HEK293 (cell line): ENCODE results near the gene GALNT6.

ENCODE experiments used
- CTCF ChIA-PET: fragments of 350-600 bp; formaldehyde crosslinking; extraction: SDS; loops from one replicate; lab custom pipeline; 2021; ENCODE audit warnings: antibody characterized with exemption; lab: Yijun Ruan, JAX
- POLR2A ChIA-PET: fragments of 300-600 bp; formaldehyde crosslinking; extraction: SDS; loops from one replicate; lab custom pipeline; 2020; ENCODE audit warnings: antibody characterized with exemption, inconsistent platforms; lab: Yijun Ruan, JAX
- H3K27ac ChIP-seq: fragments of 200-500 bp; sonication (Bioruptor generic); 2 replicates; pipeline ENCODE4 v1.5.1; 2014; ENCODE audit warnings: low read depth, low read length, control low read depth, inconsistent platforms; ENCODE audit errors: extremely low read depth
- H3K36me3 ChIP-seq, 2 experiments: fragments of 200-500 bp in 1 of 2; sonication (Bioruptor generic) in 1 of 2; 1 replicate in 1 of 2; 2 replicates in 1 of 2; pipeline ENCODE4 v1.5.1; 2014 to 2017; ENCODE audit warnings: inconsistent platforms in 2 of 2, low read length in 2 of 2; ENCODE audit not compliant: control insufficient read depth in 2 of 2, insufficient read depth in 1 of 2
- H3K4me1 ChIP-seq: fragments of 200-500 bp; sonication (Bioruptor generic); 2 replicates; pipeline ENCODE4 v1.5.1; 2014; ENCODE audit warnings: mild to moderate bottlenecking, low read length, inconsistent platforms; ENCODE audit not compliant: control insufficient read depth, insufficient read depth
- H3K4me3 ChIP-seq: 2 replicates; pipeline ENCODE4 v1.5.1; 2011; ENCODE audit warnings: low read depth, mild to moderate bottlenecking, control low read depth, low read length, moderate library complexity
- H3K9me3 ChIP-seq: fragments of 200-500 bp; sonication (Bioruptor generic); 2 replicates; pipeline ENCODE4 v1.5.1; 2014; ENCODE audit warnings: low read depth, low read length, inconsistent platforms; ENCODE audit not compliant: control insufficient read depth, insufficient read depth
- BCL11A ChIP-seq: fragments of 450-650 bp; formaldehyde crosslinking; IDR thresholded peaks from 2 replicates; pipeline ENCODE4 v1.5.1; 2016; ENCODE audit warnings: low read depth, missing biosample characterization, missing genetic modification characterization
- FEZF1 ChIP-seq: fragments of 450-650 bp; formaldehyde crosslinking; IDR thresholded peaks from 2 replicates; pipeline ENCODE4 v1.5.1; 2016; ENCODE audit warnings: missing biosample characterization, missing genetic modification characterization
- GFI1B ChIP-seq: fragments of 450-650 bp; formaldehyde crosslinking; IDR thresholded peaks from 2 replicates; pipeline ENCODE4 v1.5.1; 2016; ENCODE audit warnings: missing biosample characterization, missing genetic modification characterization
- OSR2 ChIP-seq: fragments of 450-650 bp; formaldehyde crosslinking; IDR thresholded peaks from 2 replicates; pipeline ENCODE4 v1.5.1; 2016; ENCODE audit warnings: missing biosample characterization, missing genetic modification characterization
- PATZ1 ChIP-seq: fragments of 450-650 bp; formaldehyde crosslinking; IDR thresholded peaks from 2 replicates; pipeline ENCODE4 v1.5.1; 2016; ENCODE audit warnings: missing biosample characterization, missing genetic modification characterization
- SP7 ChIP-seq: fragments of 450-650 bp; formaldehyde crosslinking; IDR thresholded peaks from 2 replicates; pipeline ENCODE4 v1.5.1; 2016; ENCODE audit warnings: missing biosample characterization, missing genetic modification characterization
- ZBTB44 ChIP-seq: fragments of 450-650 bp; IDR thresholded peaks from 2 replicates; pipeline ENCODE4 v1.5.1; 2018; ENCODE audit warnings: missing biosample characterization, mild to moderate bottlenecking, missing genetic modification characterization
- ZBTB48 ChIP-seq: fragments of 450-650 bp; formaldehyde crosslinking; IDR thresholded peaks from 2 replicates; pipeline ENCODE4 v1.5.1; 2016; ENCODE audit warnings: missing biosample characterization, missing genetic modification characterization
- ZEB2 ChIP-seq: fragments of 450-650 bp; formaldehyde crosslinking; IDR thresholded peaks from 2 replicates; pipeline ENCODE4 v1.5.1; 2016; ENCODE audit warnings: missing biosample characterization, missing genetic modification characterization
- ZNF112 ChIP-seq: fragments of 450-650 bp; formaldehyde crosslinking; IDR thresholded peaks from 2 replicates; pipeline ENCODE4 v1.5.0; 2017; ENCODE audit warnings: missing biosample characterization, missing genetic modification characterization
- ZNF133 ChIP-seq: fragments of 450-650 bp; formaldehyde crosslinking; IDR thresholded peaks from 2 replicates; pipeline ENCODE4 v1.5.1; 2016; ENCODE audit warnings: missing biosample characterization, missing genetic modification characterization
- ZNF223 ChIP-seq: fragments of 450-650 bp; formaldehyde crosslinking; IDR thresholded peaks from 2 replicates; pipeline ENCODE4 v1.5.1; 2016; ENCODE audit warnings: missing biosample characterization, missing genetic modification characterization
- ZNF426 ChIP-seq: fragments of 450-650 bp; formaldehyde crosslinking; IDR thresholded peaks from 2 replicates; pipeline ENCODE4 v1.5.1; 2017; ENCODE audit warnings: missing biosample characterization, missing genetic modification characterization, mild to moderate bottlenecking, inconsistent platforms, moderate library complexity
- ZNF473 ChIP-seq: fragments of 450-650 bp; formaldehyde crosslinking; IDR thresholded peaks from 2 replicates; pipeline ENCODE4 v1.5.1; 2017; ENCODE audit warnings: missing biosample characterization, missing genetic modification characterization
- ZNF571 ChIP-seq: fragments of 450-650 bp; formaldehyde crosslinking; IDR thresholded peaks from 2 replicates; pipeline ENCODE4 v1.5.0; 2017; ENCODE audit warnings: missing biosample characterization, missing genetic modification characterization
- ZNF623 ChIP-seq: fragments of 450-650 bp; formaldehyde crosslinking; IDR thresholded peaks from 2 replicates; pipeline ENCODE4 v1.5.1; 2016; ENCODE audit warnings: missing biosample characterization, missing genetic modification characterization
- ZNF626 ChIP-seq: fragments of 450-650 bp; sonication (Bioruptor Pico); formaldehyde crosslinking; IDR thresholded peaks from 2 replicates; pipeline ENCODE4 v1.5.1; 2018; ENCODE audit warnings: missing biosample characterization, missing genetic modification characterization, inconsistent platforms
- ZNF768 ChIP-seq: fragments of 450-650 bp; formaldehyde crosslinking; IDR thresholded peaks from 2 replicates; pipeline ENCODE4 v1.5.1; 2018; ENCODE audit warnings: missing biosample characterization, mild to moderate bottlenecking, missing genetic modification characterization
- ZNF791 ChIP-seq: fragments of 450-650 bp; formaldehyde crosslinking; IDR thresholded peaks from 2 replicates; pipeline ENCODE4 v1.5.1; 2016; ENCODE audit warnings: missing biosample characterization, missing genetic modification characterization
- TF ChIP-seq, protein P1 (sequence below): fragments of 450-650 bp; formaldehyde crosslinking; IDR thresholded peaks from 2 replicates; pipeline ENCODE4 v1.5.1; 2016; ENCODE audit warnings: missing biosample characterization, missing genetic modification characterization
- TF ChIP-seq, protein P2 (sequence below): fragments of 450-650 bp; formaldehyde crosslinking; IDR thresholded peaks from 2 replicates; pipeline ENCODE4 v1.5.1; 2016; ENCODE audit warnings: missing biosample characterization, missing genetic modification characterization
- TF ChIP-seq, protein P3 (sequence below): fragments of 450-650 bp; formaldehyde crosslinking; IDR thresholded peaks from 2 replicates; pipeline ENCODE4 v1.5.1; 2016; ENCODE audit warnings: missing biosample characterization, missing genetic modification characterization
- TF ChIP-seq, protein P4 (sequence below): fragments of 450-650 bp; formaldehyde crosslinking; IDR thresholded peaks from 2 replicates; pipeline ENCODE4 v1.5.1; 2016; ENCODE audit warnings: missing biosample characterization, missing genetic modification characterization, borderline replicate concordance

Gene GALNT6

GRCh38 chr12:51379571-51379970 is 11.6 kb downstream of the GALNT6 start:
- Histone ChIP-seq H3K9me3 (no peaks in the 10 kb centered on the region), H3K27ac (no peak overlapping the region), H3K36me3 (peaks cover 4 to 36% of the 10 kb centered on the region in 2 experiments; a peak in 2 of 3 replicates)
- POLR2A ChIA-PET = no interaction called here
- TF ChIP-seq ZNF473 (no peak), ZNF791 (no peak), BCL11A (tag by site-specific recombination) (no peak), ZBTB48 (tag by site-specific recombination) (no peak), PATZ1 (no peak), ZNF626 (tag by site-specific recombination) (no peak), ZNF768 (tag by site-specific recombination) (no peak), ZNF623 (tag by site-specific recombination) (no peak), SP7 (tag by site-specific recombination) (no peak), ZNF223 (tag by site-specific recombination) (no peak), GFI1B (tag by site-specific recombination) (no peak), ZNF112 (tag by site-specific recombination) (no peak), ZNF426 (tag by site-specific recombination) (no peak), ZBTB44 (tag by site-specific recombination) (no peak), FEZF1 (tag by site-specific recombination) (no peak), ZNF133 (no peak)
- TF ChIP-seq, protein P1, sequence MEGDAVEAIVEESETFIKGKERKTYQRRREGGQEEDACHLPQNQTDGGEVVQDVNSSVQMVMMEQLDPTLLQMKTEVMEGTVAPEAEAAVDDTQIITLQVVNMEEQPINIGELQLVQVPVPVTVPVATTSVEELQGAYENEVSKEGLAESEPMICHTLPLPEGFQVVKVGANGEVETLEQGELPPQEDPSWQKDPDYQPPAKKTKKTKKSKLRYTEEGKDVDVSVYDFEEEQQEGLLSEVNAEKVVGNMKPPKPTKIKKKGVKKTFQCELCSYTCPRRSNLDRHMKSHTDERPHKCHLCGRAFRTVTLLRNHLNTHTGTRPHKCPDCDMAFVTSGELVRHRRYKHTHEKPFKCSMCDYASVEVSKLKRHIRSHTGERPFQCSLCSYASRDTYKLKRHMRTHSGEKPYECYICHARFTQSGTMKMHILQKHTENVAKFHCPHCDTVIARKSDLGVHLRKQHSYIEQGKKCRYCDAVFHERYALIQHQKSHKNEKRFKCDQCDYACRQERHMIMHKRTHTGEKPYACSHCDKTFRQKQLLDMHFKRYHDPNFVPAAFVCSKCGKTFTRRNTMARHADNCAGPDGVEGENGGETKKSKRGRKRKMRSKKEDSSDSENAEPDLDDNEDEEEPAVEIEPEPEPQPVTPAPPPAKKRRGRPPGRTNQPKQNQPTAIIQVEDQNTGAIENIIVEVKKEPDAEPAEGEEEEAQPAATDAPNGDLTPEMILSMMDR (tag by site-specific recombination) = no peak
- TF ChIP-seq, protein P2, sequence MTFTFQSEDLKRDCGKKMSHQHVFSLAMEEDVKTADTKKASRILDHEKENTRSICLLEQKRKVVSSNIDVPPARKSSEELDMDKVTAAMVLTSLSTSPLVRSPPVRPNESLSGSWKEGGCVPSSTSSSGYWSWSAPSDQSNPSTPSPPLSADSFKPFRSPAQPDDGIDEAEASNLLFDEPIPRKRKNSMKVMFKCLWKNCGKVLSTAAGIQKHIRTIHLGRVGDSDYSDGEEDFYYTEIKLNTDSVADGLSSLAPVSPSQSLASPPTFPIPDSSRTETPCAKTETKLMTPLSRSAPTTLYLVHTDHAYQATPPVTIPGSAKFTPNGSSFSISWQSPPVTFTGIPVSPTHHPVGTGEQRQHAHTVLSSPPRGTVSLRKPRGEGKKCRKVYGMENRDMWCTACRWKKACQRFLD (tag by site-specific recombination) = no peak
- TF ChIP-seq, protein P3, sequence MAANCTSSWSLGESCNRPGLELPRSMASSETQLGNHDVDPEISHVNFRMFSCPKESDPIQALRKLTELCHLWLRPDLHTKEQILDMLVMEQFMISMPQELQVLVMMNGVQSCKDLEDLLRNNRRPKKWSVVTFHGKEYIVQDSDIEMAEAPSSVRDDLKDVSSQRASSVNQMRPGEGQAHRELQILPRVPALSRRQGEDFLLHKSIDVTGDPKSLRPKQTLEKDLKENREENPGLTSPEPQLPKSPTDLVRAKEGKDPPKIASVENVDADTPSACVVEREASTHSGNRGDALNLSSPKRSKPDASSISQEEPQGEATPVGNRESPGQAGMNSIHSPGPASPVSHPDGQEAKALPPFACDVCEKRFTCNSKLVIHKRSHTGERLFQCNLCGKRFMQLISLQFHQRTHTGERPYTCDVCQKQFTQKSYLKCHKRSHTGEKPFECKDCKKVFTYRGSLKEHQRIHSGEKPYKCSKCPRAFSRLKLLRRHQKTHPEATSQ (tag by site-specific recombination) = no peak
- TF ChIP-seq, all 188 proteins: peak for 0
- Histone ChIP-seq H3K4me1 (peaks cover 21% of the 10 kb centered on the region), H3K4me3 (no peak overlapping the region)
- CTCF ChIA-PET = no interaction called here

DNA sequence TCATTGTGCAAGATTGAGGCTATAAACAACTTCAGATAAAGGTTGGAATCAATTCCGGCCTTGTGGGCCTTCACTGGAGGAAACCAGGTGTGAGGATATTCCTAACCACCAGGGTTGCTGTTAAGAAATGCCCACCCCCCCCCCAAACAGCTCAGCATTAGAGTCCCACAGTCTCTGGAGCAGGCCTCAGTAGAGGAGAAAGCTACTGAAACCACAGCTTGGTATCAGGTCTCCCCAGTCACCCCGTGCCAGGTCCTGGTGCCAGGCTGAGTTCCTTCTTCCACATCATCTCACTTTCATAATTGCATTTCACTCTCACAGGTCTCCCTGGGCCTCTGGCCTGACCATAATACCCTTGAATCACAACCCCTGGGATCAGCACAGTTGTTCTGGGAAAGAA is 12.5 kb downstream of the GALNT6 start:
- H3K27ac ChIP-seq = no peak overlapping the region
- H3K4me3 ChIP-seq = no peak overlapping the region
- H3K4me1 ChIP-seq = peaks cover 18% of the 10 kb centered on the region
- no peaks in the 10 kb centered on the region for H3K9me3 ChIP-seq
- ChIA-PET CTCF (interaction anchor here (1.1 kb wide), 1 partner anchor 42 kb away, joined by 3 read pairs; no protein-coding TSS in a partner anchor), POLR2A (no interaction called here)
- peaks cover 4 to 39% of the 10 kb centered on the region in 2 experiments; a peak in 2 of 3 replicates for H3K36me3 ChIP-seq
- TF ChIP-seq OSR2 (tag by site-specific recombination) (no peak), ZNF571 (tag by site-specific recombination) (no peak), ZNF768 (tag by site-specific recombination) (no peak), ZEB2 (tag by site-specific recombination) (no peak)
- TF ChIP-seq, protein P4, sequence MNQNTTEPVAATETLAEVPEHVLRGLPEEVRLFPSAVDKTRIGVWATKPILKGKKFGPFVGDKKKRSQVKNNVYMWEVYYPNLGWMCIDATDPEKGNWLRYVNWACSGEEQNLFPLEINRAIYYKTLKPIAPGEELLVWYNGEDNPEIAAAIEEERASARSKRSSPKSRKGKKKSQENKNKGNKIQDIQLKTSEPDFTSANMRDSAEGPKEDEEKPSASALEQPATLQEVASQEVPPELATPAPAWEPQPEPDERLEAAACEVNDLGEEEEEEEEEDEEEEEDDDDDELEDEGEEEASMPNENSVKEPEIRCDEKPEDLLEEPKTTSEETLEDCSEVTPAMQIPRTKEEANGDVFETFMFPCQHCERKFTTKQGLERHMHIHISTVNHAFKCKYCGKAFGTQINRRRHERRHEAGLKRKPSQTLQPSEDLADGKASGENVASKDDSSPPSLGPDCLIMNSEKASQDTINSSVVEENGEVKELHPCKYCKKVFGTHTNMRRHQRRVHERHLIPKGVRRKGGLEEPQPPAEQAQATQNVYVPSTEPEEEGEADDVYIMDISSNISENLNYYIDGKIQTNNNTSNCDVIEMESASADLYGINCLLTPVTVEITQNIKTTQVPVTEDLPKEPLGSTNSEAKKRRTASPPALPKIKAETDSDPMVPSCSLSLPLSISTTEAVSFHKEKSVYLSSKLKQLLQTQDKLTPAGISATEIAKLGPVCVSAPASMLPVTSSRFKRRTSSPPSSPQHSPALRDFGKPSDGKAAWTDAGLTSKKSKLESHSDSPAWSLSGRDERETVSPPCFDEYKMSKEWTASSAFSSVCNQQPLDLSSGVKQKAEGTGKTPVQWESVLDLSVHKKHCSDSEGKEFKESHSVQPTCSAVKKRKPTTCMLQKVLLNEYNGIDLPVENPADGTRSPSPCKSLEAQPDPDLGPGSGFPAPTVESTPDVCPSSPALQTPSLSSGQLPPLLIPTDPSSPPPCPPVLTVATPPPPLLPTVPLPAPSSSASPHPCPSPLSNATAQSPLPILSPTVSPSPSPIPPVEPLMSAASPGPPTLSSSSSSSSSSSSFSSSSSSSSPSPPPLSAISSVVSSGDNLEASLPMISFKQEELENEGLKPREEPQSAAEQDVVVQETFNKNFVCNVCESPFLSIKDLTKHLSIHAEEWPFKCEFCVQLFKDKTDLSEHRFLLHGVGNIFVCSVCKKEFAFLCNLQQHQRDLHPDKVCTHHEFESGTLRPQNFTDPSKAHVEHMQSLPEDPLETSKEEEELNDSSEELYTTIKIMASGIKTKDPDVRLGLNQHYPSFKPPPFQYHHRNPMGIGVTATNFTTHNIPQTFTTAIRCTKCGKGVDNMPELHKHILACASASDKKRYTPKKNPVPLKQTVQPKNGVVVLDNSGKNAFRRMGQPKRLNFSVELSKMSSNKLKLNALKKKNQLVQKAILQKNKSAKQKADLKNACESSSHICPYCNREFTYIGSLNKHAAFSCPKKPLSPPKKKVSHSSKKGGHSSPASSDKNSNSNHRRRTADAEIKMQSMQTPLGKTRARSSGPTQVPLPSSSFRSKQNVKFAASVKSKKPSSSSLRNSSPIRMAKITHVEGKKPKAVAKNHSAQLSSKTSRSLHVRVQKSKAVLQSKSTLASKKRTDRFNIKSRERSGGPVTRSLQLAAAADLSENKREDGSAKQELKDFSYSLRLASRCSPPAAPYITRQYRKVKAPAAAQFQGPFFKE (tag by site-specific recombination) = no peak
